Heart left ventricle (tissue), 16 donors: ENCODE measurements around the gene TAGLN. TPM values are rescaled to one million over a fixed set of nuclear protein-coding genes. Genes with fewer than 3 reads are reported as not detected.

Experiments
- ATAC-seq, 4 donors: fragments of 200-7000 bp; cut with Tn5 transposase; one replicate each; pipeline ENCODE4 v1.9.1; 2020 to 2022; ENCODE audit warnings: moderate library complexity in 4 of 4, mild to moderate bottlenecking in 3 of 4, moderate number of reproducible peaks in 1 of 4
- DNase-seq, 5 donors: peaks; one replicate each; pipeline ENCODE4 v3.0.0-alpha.2; 2020
- H3K27ac ChIP-seq, 12 donors: fragments of 200-600 bp; sonication (generic) in 4 of 12; one replicate each; pipeline versions ENCODE4 v1.5.0 to v1.8.0; 2016 to 2022; ENCODE audit warnings: mild to moderate bottlenecking in 2 of 12
- H3K27me3 ChIP-seq, 9 donors: fragments of 200-600 bp; sonication (generic) in 2 of 9; one replicate each; pipeline versions ENCODE4 v1.5.1 to v1.8.0; 2016 to 2022; ENCODE audit warnings: mild to moderate bottlenecking in 3 of 9
- H3K36me3 ChIP-seq, 9 donors: fragments of 200-600 bp; sonication (generic) in 2 of 9; one replicate each; pipeline versions ENCODE4 v1.5.0 to v1.8.0; 2018 to 2022; ENCODE audit warnings: mild to moderate bottlenecking in 2 of 9
- H3K4me1 ChIP-seq, 12 donors: fragments of 200-600 bp; sonication (generic) in 4 of 12; one replicate each; pipeline versions ENCODE4 v1.5.0 to v1.8.0; 2016 to 2022; ENCODE audit warnings: mild to moderate bottlenecking in 3 of 12
- H3K4me3 ChIP-seq, 12 donors: fragments of 200-600 bp; sonication (generic) in 4 of 12; one replicate each; pipeline versions ENCODE4 v1.5.0 to v1.8.0; 2017 to 2022; ENCODE audit warnings: mild to moderate bottlenecking in 9 of 12, moderate library complexity in 4 of 12
- H3K9me3 ChIP-seq, 12 donors: fragments of 200-600 bp; sonication (generic) in 4 of 12; one replicate each; pipeline versions ENCODE4 v1.5.0 to v1.8.0; 2016 to 2022; ENCODE audit warnings: mild to moderate bottlenecking in 1 of 12
- CTCF ChIP-seq, 12 donors: fragments of 200-600 bp; sonication (generic) in 4 of 12; IDR thresholded peaks; one replicate each; pipeline versions ENCODE4 v1.5.0 to v1.8.0; 2018 to 2022; ENCODE audit warnings: antibody characterized with exemption in 12 of 12, mild to moderate bottlenecking in 5 of 12
- POLR2A ChIP-seq, 2 donors: fragments of 450-650 bp; IDR thresholded peaks; one replicate each; pipeline ENCODE4 v1.6.1; 2017; ENCODE audit warnings: antibody characterized with exemption in 2 of 2, mild to moderate bottlenecking in 2 of 2, moderate library complexity in 2 of 2
- WGBS, 4 donors: extraction: QIAGEN DNeasy Blood & Tissue Kit in 2 of 4; methylation state at CpG; one replicate each; pipeline versions ENCODE4 v1.1.5 to v1.1.7; 2013 to 2018; 5-methylcytosine and 5-hydroxymethylcytosine counted together
- intact Hi-C, 10 donors: fragments of 100-400 bp; cut with DNase I; formaldehyde crosslinking; loops; one replicate each; pipeline versions ENCODE4 v1.11.1 to v1.14.2; 2022
- polyA plus RNA-seq, 2 donors: library from polyadenylated mRNA; stranded (reverse); fragments of 200-250 nt; gene quantifications; one replicate each; pipeline ENCODE4 v1.2.3, GENCODE V29; 2013
- total RNA-seq, 9 donors: library from RNA; depleted of rRNA in 2 of 9; stranded (reverse); fragments of >200 nt in 2 of 9; fragmentation: NEBNext Ultra II Directional in 3 of 9; extraction: Animal tissue kit (Norgen Biotek cat#: 25700) in 3 of 9; gene quantifications; one replicate each; pipeline versions ENCODE4 v1.1.0 to v1.2.4, GENCODE V29; 2016 to 2023
- donor health status: ischemic (EF 13 %, LVEDD 7.1; RV severe dilation, severe dysfunction).
- donor health status: healthy with polysubstance abuse.
- donor health status: DM: no; HTN: yes; CAD: no.
- donor health status: DM: no; HTN: no; CAD: no.
- donor health status: ischemic (EF 25% LVEDD 6.9; RV normal size, moderate dysfunction).
- donor health status: ischemic (EF 25% LVEDD 5.7; RV mildly dilated, moderate dysfunction).
- donor health status: healthy.
- donor health status: DM: yes; HTN: yes; CAD: no.
- donor health status: ischemic (EF 35%, LVEDD 5.7; RV mildly dilated, moderate dysfunction).
- donor health status: nonischemic (EF 11% LVEDD 7.7; RV severe dilation, severe dysfunction).
- donor health status: DM: yes; HTN: yes; CAD: no.
- donor health status: PGD.
- donor health status: ischemic (EF 29% LVEDD 5.4; RV normal size, mild dysfunction).
- donor health status: nonischemic (EF 23%, LVEDD 6.1; RV moderate dilation, normal function).

The TAGLN gene
- total and polyA plus RNA-seq, 11 donors: 63.7 to 399 (median 187) TPM

- 39 to 71% (median 60%) methylated on average over 2 of the region's 2 CpGs for WGBS, 4 donors
- no peaks in the 10 kb centered on the region for H3K9me3 ChIP-seq
- H3K4me3 ChIP-seq: no peak overlapping the region
- no peak for TF ChIP-seq CTCF (IDR thresholded peaks at IDR 0.05)
- TF ChIP-seq POLR2A (IDR thresholded peaks at IDR 0.05): no peak
- H3K4me1 ChIP-seq: no peaks in the 10 kb centered on the region
- intact Hi-C loops: no loop called here
- DNase-seq (no peak), ATAC-seq (no peak)
- H3K27ac ChIP-seq: no peak overlapping the region
- H3K27me3 ChIP-seq: no peaks in the 10 kb centered on the region
- H3K36me3 ChIP-seq: peaks cover 0 to 94% (median 57%) of the 10 kb centered on the region in 9 donors
Measured at GRCh38 chr11:117256573-117256972, 57.4 kb downstream of the TAGLN start.

Other genes with a start within 250 kb of the TAGLN start
- 10 to 100 TPM; 25.7 to 67.4 (median 39.0) TPM for gene SIK3, start 100.9 kb upstream of the TAGLN start, total RNA-seq
- 10 to 100 TPM; 11.8 to 27.4 TPM for gene SIK3, start 100.9 kb upstream of the TAGLN start, polyA plus RNA-seq
- gene PAFAH1B2, start 55.1 kb upstream of the TAGLN start, total RNA-seq: 10 to 100 TPM; 46.8 to 81.1 (median 68.8) TPM
- gene PAFAH1B2, start 55.1 kb upstream of the TAGLN start, polyA plus RNA-seq: 10 to 100 TPM; 16.7 to 33.3 TPM
- gene SIDT2, start 20.6 kb upstream of the TAGLN start, total RNA-seq: 10 to 100 TPM; 17.2 to 45.5 (median 22.2) TPM
- gene SIDT2, start 20.6 kb upstream of the TAGLN start, polyA plus RNA-seq: 10 to 100 TPM; 13.9 to 14.5 TPM
- 10 to 100 TPM; 16.9 to 43.4 (median 25.5) TPM for gene PCSK7, start 32.7 kb downstream of the TAGLN start, total RNA-seq
- gene PCSK7, start 32.7 kb downstream of the TAGLN start, polyA plus RNA-seq: 10 to 100 TPM; 27.8 to 34.6 TPM
- gene RNF214, start 33.3 kb downstream of the TAGLN start, total RNA-seq: 10 to 100 TPM; 16.1 to 31.9 (median 23.4) TPM
- 10 to 100 TPM in 1 of 2 donors, 1 to 10 TPM in 1; 8.0 to 12.9 TPM for gene RNF214, start 33.3 kb downstream of the TAGLN start, polyA plus RNA-seq
- gene BACE1-AS, start 92.0 kb downstream of the TAGLN start, total RNA-seq: 10 to 100 TPM in 5 of 9 donors, 1 to 10 TPM in 4; 5.8 to 16.6 (median 10.8) TPM
- 1 to 10 TPM; 4.2 to 9.8 TPM for gene BACE1-AS, start 92.0 kb downstream of the TAGLN start, polyA plus RNA-seq
- 10 to 100 TPM; 12.7 to 21.4 (median 17.3) TPM for gene BACE1, start 116.9 kb downstream of the TAGLN start, total RNA-seq
- 10 to 100 TPM in 1 of 2 donors, 1 to 10 TPM in 1; 3.8 to 12.4 TPM for gene BACE1, start 116.9 kb downstream of the TAGLN start, polyA plus RNA-seq
- gene CEP164, start 128.5 kb downstream of the TAGLN start, total RNA-seq: 10 to 100 TPM in 2 of 9 donors, 1 to 10 TPM in 7; 2.6 to 15.4 (median 7.3) TPM
- 1 to 10 TPM; 5.4 to 6.6 TPM for gene CEP164, start 128.5 kb downstream of the TAGLN start, polyA plus RNA-seq